Esophagus (tissue), 2 donors: Measurements from ENCODE around the gene NUDT3. TPM values are rescaled to one million over a fixed set of nuclear protein-coding genes. Genes with fewer than 3 reads are reported as not detected.
A peak's percentile ranks its signal among the peaks of the same experiment; 100 is the strongest.

Source experiments
- H3K27ac ChIP-seq, 2 donors: one replicate each; pipeline ENCODE4 v1.5.1; 2013; ENCODE audit warnings: low read depth in 2 of 2, mild to moderate bottlenecking in 2 of 2, inconsistent platforms in 1 of 2, low read length in 1 of 2, moderate library complexity in 1 of 2
- H3K27me3 ChIP-seq, 2 donors: one replicate each; pipeline ENCODE4 v1.6.1; 2013; ENCODE audit warnings: low read length in 2 of 2, control low read depth in 1 of 2, mild to moderate bottlenecking in 1 of 2; ENCODE audit not compliant: insufficient read depth in 2 of 2, control insufficient read depth in 1 of 2
- H3K36me3 ChIP-seq, 2 donors: one replicate each; pipeline ENCODE4 v1.6.1; 2013; ENCODE audit warnings: low read length in 1 of 2; ENCODE audit not compliant: control insufficient read depth in 2 of 2, insufficient read depth in 2 of 2
- H3K4me1 ChIP-seq, 2 donors: one replicate each; pipeline ENCODE4 v1.6.1; 2013; ENCODE audit warnings: low read length in 1 of 2; ENCODE audit not compliant: control insufficient read depth in 2 of 2, insufficient read depth in 2 of 2
- H3K4me3 ChIP-seq, 2 donors: one replicate each; pipeline ENCODE4 v1.5.1; 2013; ENCODE audit warnings: low read length in 2 of 2, mild to moderate bottlenecking in 2 of 2, low read depth in 1 of 2, moderate library complexity in 1 of 2
- H3K9me3 ChIP-seq, 2 donors: one replicate each; pipeline ENCODE4 v1.6.1; 2013; ENCODE audit warnings: mild to moderate bottlenecking in 2 of 2, low read depth in 1 of 2, low read length in 1 of 2, moderate library complexity in 1 of 2; ENCODE audit not compliant: control insufficient read depth in 2 of 2, insufficient read depth in 1 of 2
- WGBS, 2 donors: extraction: QIAGEN DNeasy Blood & Tissue Kit; methylation state at CpG; one replicate each; pipeline ENCODE4 v1.1.7; 2013; 5-methylcytosine and 5-hydroxymethylcytosine counted together
- polyA plus RNA-seq, 2 donors: library from polyadenylated mRNA; stranded (reverse); fragments of 200-250 nt; gene quantifications; one replicate each; pipeline ENCODE4 v1.2.3, GENCODE V29; 2013
- donor health status: healthy with polysubstance abuse.
- donor health status: Bipolar disorder and iron deficiency.

NUDT3 gene
- polyA plus RNA-seq, 2 donors: 7.9 to 8.5 TPM

DNA sequence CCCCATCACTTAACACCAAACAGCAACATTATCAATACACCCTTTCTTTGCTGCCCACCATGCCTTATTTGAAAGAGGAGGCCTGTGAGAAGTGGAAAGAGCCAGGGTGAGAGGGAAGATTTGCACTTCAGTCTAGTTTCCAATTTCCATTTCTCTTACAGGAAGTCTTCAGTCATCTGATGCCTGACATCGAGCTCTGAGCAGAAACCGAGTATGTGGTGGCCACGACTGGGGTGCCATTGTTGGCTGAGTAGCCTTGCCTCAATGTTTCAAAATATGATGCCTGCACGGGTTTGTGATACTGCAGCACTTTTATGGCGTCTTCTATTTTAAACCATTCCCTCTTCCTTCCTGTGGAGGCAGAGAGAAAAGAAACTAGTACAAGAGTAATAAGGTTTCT, 103.9 kb downstream of the NUDT3 start:
- H3K4me3 ChIP-seq: no peak overlapping the region
- H3K4me1 ChIP-seq: no peaks in the 10 kb centered on the region
- 57 to 62% methylated on average over 5 of the region's 5 CpGs for WGBS, 2 donors
- H3K27ac ChIP-seq: no peak overlapping the region
- H3K27me3 ChIP-seq: no peaks in the 10 kb centered on the region
- peaks cover 7 to 9% of the 10 kb centered on the region in 2 donors for H3K36me3 ChIP-seq
- H3K9me3 ChIP-seq: no peaks in the 10 kb centered on the region

DNA sequence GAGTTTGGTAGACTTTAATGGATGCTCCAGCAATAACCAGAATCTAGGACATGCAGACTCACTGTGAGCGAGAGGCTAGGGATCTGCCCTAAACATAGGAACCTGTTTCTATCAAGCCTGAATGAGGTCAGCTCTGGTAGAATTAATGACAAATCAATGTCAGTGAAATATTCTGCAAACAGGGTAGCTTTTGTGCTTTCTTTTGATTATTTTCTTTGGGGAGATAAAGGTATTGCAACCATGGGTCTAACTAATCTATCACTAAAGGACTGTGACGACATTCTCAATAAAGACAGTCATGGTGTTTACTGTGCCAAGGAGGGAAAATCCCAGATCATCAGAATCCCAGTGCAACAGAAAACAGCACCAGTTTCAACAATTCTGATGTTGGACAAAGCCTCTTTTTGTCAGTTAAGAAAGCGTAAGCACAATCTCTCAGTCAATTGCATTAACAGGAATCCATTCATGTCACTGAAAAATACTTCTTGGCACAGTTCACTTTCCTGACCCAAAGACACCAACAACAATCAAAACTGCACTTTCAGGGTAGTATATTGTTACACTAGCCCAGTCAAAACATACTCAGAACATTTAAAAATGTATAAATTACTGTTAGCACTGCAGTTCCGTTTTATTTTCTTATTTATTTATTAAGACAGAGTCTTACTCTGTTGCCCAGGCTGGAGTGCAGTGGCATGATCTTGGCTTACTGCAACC, 106.9 kb downstream of the NUDT3 start:
- WGBS, 2 donors: 76 to 78% methylated on average over 4 of the region's 4 CpGs
- Histone ChIP-seq H3K9me3 (no peaks in the 10 kb centered on the region), H3K27ac (no peak overlapping the region), H3K4me1 (no peaks in the 10 kb centered on the region), H3K4me3 (no peak overlapping the region), H3K27me3 (no peaks in the 10 kb centered on the region), H3K36me3 (peaks cover 3 to 9% of the 10 kb centered on the region in 2 donors)

DNA sequence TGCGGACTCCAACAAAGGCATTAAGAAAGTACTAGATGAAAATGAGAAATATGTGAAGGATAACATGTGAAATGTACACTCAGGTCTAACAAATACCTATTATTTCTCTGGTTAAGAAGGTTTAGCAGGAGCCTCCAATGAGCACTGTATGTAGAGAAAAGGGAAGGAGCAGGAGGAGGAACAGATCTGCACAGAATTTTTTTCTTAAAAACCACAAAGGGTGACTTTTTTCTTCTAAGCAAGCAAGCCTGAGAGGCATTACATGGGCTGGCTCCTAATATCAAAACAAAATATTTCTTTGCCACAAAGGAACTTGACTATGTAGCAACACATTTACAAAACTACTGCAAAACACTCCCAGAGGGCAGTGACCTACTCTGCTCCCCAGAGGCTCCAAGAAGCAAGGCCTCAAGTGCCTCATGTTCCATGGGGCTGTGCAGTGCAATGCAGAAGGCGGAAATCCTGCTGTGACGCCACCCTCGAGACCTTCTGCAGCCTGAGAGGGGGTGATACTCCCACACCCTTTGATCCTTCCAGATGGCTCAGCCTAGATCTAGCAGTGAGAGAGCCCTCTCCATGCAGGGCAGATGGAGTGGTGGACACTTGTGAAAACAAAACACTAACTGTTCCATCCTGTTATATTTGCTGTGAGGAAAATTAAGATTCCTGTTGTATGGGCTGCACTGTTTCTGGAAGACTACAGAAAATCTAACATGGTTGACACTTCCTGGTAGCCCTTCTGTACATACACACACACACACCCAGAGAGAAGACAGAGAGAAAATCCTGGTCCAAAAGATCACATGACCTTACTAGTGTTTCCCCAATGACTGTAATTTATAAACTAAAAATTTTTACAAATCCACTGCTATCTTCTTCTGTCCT, 107.7 kb downstream of the NUDT3 start:
- WGBS, 2 donors: 76 to 78% methylated on average over 4 of the region's 4 CpGs
- no peaks in the 10 kb centered on the region for H3K4me1 ChIP-seq
- H3K27ac ChIP-seq: peak overlapping the region in 1 of 2 donors; percentile 60
- H3K4me3 ChIP-seq: no peak overlapping the region
- H3K9me3 ChIP-seq: no peaks in the 10 kb centered on the region
- H3K27me3 ChIP-seq: no peaks in the 10 kb centered on the region
- H3K36me3 ChIP-seq: peaks cover 5 to 9% of the 10 kb centered on the region in 2 donors

DNA sequence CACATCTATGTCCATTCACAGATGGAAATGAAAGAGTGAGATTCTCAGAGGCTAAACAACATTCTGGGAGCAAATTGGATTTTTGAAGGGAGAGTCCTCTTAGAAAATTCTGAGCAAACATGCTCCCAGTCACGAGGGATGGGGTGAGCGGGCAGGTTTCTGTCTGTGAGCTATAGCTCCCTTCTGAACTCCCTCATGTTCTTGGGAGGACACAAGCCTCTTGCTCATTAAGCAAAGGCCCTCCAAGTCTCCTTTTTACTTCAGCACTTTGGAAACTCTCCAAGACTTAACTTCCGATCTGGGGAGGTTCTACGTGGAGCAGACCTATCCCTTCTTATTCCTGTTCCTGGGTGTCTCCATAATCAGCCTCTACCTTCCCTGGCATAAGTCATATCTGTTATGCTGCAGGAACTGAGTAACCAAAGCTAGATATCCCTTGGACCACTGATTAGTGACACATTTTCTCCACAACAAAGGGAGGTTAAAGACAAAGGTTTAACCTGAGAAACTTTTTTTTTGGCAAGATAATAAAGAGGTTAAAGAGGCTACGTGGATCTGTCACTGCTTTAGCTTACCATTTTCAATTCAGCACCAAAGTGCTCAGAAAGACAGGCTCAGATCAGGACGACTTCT, 110.7 kb downstream of the NUDT3 start:
- Histone ChIP-seq H3K4me1 (no peaks in the 10 kb centered on the region), H3K36me3 (peaks cover 6 to 7% of the 10 kb centered on the region in 2 donors), H3K4me3 (no peak overlapping the region), H3K9me3 (no peaks in the 10 kb centered on the region), H3K27me3 (no peaks in the 10 kb centered on the region), H3K27ac (no peak overlapping the region)
- 85 to 90% methylated on average over 6 of the region's 6 CpGs for WGBS, 2 donors

DNA sequence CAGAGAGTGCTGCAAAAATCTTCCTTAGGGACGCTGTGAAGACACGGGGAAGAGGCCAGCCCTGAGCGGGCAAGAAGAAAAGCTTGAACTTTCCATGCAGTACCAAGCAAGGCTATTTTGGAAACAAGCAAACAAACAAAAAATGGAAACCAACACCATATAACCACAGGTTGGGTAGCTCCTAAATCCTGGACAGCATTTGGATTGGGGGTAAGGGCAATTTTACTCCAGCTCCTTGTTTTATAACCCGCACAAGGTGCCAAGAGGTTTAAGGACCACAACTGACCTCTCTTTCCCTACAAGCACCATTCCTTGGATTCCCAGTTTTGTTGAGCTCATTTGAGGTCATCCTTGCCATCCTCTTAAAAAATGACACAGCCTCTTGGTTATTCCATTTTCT, 112.3 kb downstream of the NUDT3 start:
- Histone ChIP-seq H3K36me3 (peaks cover 6 to 7% of the 10 kb centered on the region in 2 donors), H3K9me3 (no peaks in the 10 kb centered on the region), H3K27ac (no peak overlapping the region), H3K4me3 (no peak overlapping the region), H3K4me1 (no peaks in the 10 kb centered on the region), H3K27me3 (no peaks in the 10 kb centered on the region)
- 93 to 96% methylated on average over 4 of the region's 4 CpGs for WGBS, 2 donors

DNA sequence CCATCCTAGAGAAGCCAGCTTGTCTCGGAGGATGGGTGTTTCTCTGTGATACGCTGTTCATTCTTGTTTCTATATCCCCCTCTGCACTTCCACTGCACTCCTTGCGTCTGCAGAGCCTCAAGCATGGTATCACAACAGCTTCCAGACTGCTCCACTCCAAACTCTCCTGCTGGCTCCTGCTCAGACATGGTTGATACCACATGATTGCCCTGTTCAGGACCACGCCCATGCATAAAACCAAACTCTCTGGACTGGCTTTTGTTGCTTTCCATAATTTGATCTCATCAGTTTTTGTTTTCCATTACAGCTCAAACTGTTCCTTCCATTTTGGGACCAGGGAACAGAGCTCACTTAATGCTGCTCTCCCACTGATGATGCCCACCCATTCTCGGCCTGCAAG, 113.6 kb downstream of the NUDT3 start:
- Histone ChIP-seq H3K36me3 (peaks cover 3 to 4% of the 10 kb centered on the region in 2 donors), H3K9me3 (no peaks in the 10 kb centered on the region), H3K27me3 (no peaks in the 10 kb centered on the region), H3K4me3 (no peak overlapping the region), H3K27ac (no peak overlapping the region), H3K4me1 (no peaks in the 10 kb centered on the region)
- 93 to 96% methylated on average over 5 of the region's 5 CpGs for WGBS, 2 donors

DNA sequence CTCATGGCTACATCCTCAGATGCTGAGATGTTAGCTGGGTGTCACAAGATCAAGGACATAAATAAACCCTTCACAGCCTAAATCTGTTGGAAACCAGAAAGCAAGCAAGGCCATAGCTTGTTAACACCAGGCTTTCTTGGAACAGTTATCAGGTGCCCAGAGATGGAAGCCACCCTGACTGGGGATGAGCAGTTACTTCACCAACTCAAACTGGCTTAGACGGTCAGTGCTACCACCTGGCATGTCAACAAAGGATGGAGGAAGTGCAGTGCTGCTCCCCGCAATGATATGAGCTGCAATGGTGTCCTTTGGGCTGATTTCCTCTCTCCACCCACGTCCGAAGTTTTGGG, 114.7 kb downstream of the NUDT3 start:
- H3K36me3 ChIP-seq: peaks cover 2 to 3% of the 10 kb centered on the region in 2 donors
- no peak overlapping the region for H3K4me3 ChIP-seq
- WGBS, 2 donors: 94 to 97% methylated on average over 4 of the region's 4 CpGs
- H3K9me3 ChIP-seq: no peaks in the 10 kb centered on the region
- no peaks in the 10 kb centered on the region for H3K4me1 ChIP-seq
- H3K27me3 ChIP-seq: no peaks in the 10 kb centered on the region
- H3K27ac ChIP-seq: no peak overlapping the region

DNA sequence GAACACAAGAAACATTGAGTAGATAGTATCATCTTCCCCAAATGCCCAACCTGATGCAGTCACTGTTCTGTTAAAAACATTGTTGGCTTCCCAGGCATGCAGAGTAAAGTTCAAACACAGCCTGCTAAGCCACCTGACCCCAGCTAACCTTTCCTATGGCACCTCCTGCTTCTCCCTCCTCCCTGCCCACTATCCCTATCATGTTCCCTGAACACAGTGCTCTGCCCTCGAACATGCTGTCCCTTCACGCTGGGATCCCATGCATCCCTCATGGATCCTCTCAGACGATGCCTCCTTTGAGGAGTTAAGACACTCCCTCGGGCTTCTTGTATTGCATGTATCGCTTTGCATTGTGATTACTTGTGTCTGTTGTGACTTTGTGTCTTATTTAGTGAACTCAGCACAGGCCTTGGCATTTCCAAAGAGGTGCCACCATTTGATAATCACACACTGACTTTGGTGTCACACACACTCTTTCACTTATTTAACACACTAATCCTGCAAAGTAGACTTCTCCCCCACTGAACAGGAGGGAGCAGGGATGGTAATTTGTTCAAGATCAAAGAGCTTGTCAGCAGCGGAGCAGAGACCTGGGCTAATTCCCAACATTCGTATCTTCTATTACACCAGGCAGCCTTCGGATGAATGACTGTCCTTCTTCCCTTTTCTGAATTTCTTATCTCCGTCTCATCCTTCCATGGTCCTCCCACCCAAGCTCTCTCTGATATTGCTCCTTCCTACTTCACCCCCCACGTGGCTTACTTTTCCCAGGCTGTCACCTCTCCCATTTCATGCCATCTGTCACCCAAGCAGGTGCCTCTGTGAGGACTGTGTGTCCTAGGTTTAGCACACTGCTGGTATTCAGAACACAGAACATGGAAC, 115.3 kb downstream of the NUDT3 start:
- Histone ChIP-seq H3K4me1 (no peaks in the 10 kb centered on the region), H3K27me3 (no peaks in the 10 kb centered on the region), H3K9me3 (no peaks in the 10 kb centered on the region), H3K4me3 (no peak overlapping the region), H3K27ac (no peak overlapping the region), H3K36me3 (peaks cover 2 to 3% of the 10 kb centered on the region in 2 donors)
- WGBS, 2 donors: 67 to 79% methylated on average over 10 of the region's 10 CpGs

DNA sequence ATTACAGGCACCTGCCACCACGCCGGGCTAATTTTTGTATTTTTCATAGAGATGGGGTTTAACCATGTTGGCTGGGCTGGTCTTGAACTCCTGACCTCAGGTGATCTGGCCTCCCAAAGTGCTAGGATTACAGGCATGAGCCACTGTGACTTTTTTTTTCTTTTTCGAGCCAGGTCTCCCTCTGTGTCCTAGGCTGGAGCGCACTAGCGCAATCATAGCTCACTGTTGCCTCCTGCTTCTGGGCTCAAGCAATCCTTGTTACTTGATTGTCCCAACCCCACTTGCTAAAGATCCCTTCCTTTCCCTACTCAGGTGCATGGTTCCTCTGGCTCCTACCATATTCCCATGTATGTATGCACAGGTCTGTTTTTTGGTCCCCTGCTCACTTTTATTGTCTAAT, 116.3 kb downstream of the NUDT3 start:
- H3K4me1 ChIP-seq: no peaks in the 10 kb centered on the region
- H3K27ac ChIP-seq: no peak overlapping the region
- no peaks in the 10 kb centered on the region for H3K9me3 ChIP-seq
- H3K4me3 ChIP-seq: no peak overlapping the region
- no peaks in the 10 kb centered on the region for H3K27me3 ChIP-seq
- WGBS, 2 donors: 89 to 96% methylated on average over 5 of the region's 5 CpGs
- H3K36me3 ChIP-seq: peaks cover 2 to 3% of the 10 kb centered on the region in 2 donors
